NCI-H1105 treated with DMSO at 0.1 percent for 48 hours (cell line): ENCODE results near the gene PCMT1.

Source experiments
- DNase-seq: peaks from one replicate; lab custom pipeline; 2025; lab: John Stamatoyannopoulos, UW

Gene PCMT1

DNA sequence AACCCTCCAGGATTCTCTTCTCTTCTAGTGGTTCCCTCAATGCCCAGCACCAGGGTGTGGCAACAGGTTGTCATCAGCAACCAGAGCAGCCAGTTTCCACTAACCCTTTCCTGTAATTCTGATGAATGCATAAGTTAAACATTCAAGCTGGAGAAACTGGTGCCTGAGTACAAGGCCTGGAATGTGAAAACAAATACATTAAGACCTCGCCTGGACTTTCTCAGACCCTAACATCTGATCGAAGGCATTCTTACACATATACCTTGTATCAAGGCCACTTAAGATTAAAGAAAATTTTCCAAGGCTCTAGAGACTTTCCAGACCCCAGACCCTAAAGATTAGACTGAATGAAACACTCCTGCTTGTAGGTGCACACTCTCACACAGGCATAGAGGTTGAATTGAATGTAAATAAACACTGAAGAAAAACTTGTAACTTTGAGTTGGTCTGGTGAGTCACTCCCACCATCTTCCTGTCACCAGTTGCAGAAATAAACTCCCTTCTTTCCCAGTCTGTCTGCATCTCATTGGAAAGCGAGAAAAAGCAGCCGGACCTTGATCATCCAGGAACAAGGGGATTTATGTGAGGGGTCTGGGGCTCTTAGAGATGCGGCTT lies 105.6 kb downstream of the PCMT1 start:
- no peak for DNase-seq

DNA sequence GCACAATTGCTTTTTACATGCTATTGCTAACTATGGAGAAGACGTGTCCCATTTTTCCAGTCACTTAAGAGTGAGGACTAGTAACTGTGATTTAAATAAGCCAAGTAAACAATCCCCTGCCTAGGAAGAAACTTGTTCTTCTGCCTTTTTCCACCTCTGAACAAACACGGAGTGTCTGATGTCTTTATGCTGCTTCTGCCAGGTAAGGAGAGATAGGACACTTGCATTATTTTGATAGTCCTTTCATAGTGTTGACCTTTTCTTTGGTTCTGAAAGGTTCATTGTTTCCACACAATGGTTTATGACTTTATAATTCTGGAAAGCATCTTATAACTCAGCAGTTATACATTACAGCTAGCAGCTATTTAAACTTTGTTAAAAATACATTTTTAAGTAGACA lies 106.2 kb downstream of the PCMT1 start:
- DNase-seq, result no peak

DNA sequence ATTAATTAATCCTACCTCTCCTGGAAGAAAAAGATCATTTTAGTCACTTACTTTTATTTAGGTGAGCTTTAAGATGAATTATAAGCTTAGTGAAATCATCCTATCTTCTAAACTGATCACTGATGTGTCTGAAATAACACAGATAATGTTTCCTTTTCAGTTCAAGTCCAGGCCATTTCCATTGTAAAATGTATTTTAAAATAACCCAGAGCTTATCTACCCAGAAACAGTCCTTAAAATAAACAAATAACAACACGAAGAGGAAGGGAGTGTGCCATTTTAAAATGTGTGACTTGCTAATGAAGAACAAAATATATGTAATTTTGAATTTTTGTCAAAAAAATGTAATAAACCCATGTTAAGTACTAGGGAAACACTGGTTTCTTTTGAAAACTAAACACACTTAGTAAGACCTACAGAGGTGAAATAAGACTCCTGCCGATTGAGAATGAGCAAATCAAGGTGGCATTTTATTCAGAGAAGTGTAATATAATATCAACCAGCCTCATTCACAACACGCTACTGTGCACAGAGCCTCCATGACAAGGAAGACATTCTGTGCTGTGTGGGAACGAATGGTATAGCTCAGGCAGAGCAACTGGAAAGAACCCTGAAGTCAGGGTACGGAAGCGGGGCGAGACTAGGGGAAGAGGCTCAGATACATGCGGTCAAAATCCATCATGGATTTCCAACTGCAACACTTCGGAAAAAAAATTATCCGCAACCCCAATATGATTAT lies 106.9 kb downstream of the PCMT1 start:
- no peak for DNase-seq

DNA sequence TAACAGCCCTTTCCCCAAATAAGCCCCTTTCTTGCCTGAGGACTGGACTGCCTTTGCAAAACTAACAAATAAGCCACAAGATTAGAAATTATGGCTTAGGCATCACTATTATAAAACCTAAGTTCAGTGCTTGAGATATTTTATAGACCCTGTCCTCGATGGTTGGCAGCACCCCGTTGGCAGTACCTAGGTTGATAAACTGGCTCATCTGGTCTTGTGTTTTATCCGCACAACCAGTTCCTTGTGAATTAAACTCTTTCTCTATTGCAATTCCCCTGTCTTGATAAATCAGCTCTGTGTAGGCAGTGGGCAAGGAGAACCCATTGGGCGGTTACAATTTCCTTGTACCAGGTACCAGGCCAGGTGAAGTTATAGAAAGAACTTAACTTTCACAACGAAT lies 108.0 kb downstream of the PCMT1 start:
- no peak for DNase-seq

DNA sequence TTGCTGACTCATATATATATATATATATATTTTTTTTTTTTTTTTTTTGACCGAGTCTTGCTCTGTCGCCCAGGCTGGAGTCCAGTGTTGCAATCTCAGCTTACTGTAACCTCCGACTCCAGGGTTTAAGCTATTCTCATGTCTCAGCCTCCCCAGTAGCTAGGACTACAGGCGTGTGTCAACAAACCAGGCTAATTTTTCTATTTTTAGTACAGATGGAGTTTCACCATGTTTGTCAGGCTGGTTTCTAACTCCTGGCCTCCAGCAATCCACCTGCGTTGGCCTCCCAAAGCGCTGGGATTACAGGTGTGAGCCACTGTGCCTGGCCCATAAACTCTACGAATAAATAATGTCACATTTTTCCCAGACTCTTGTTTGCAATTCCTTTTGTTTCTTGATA lies 109.8 kb downstream of the PCMT1 start:
- DNase-seq, result no peak

DNA sequence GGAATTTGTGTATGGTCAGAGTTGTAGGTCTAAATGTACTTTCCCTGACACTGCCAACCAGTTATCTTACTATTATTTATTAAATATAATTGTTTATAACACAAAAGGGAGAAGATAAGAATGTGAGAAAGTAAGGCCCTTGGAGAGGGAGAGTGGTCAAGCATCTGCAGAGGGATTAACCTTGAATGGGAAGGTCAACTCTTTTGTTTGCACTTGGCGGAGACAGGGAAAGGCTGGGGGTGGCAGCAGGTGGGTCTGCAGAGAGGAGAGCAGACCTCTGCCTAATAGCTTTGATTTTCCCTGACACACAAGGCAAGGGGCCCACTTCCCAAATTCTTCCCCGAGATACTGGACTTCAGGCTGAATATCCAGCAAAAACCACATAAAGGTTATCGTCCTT lies 110.4 kb downstream of the PCMT1 start:
- no peak for DNase-seq

DNA sequence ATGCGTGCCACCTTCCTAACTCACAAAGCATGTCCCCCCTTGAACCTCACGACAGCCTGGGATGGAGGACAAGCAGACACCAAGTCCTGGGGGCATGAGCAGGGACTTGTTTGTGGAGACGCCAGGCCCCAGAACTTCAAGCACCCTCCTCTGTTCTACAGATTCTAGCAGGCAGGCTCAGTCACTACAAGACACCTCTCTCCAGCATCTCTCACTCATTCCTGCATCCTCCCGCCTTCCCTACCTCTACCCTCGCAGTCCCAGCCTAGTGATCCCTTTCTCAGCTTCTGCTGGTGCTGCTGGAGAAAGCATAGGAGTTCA lies 110.9 kb downstream of the PCMT1 start:
- no peak for DNase-seq
